ENCODE measurements around the gene RNASEH2A. TPM values are rescaled to one million over a fixed set of nuclear protein-coding genes. Genes with fewer than 3 reads are reported as not detected.
A peak's percentile ranks its signal among the peaks of the same experiment; 100 is the strongest.

The RNASEH2A gene
- total RNA-seq, 1 experiment from 2014 or later = 72.9 TPM

GRCh38 chr19:12773571-12773970 is 32.8 kb upstream of the RNASEH2A start (continued):
- no peak for TF ChIP-seq E2F5 (CRISPR knock-in tag; IDR thresholded peaks at IDR 0.05)
- no peak for TF ChIP-seq MLX (CRISPR knock-in tag; IDR thresholded peaks at IDR 0.05)
- no peak for TF ChIP-seq RELA (CRISPR knock-in tag; IDR thresholded peaks at IDR 0.05; ENCODE audit: borderline replicate concordance)
- TF ChIP-seq GABPB1 (CRISPR knock-in tag; IDR thresholded peaks at IDR 0.05) = no peak
- no peak for TF ChIP-seq ZBTB21 (CRISPR knock-in tag; IDR thresholded peaks at IDR 0.05; ENCODE audit: borderline replicate concordance)

DNA sequence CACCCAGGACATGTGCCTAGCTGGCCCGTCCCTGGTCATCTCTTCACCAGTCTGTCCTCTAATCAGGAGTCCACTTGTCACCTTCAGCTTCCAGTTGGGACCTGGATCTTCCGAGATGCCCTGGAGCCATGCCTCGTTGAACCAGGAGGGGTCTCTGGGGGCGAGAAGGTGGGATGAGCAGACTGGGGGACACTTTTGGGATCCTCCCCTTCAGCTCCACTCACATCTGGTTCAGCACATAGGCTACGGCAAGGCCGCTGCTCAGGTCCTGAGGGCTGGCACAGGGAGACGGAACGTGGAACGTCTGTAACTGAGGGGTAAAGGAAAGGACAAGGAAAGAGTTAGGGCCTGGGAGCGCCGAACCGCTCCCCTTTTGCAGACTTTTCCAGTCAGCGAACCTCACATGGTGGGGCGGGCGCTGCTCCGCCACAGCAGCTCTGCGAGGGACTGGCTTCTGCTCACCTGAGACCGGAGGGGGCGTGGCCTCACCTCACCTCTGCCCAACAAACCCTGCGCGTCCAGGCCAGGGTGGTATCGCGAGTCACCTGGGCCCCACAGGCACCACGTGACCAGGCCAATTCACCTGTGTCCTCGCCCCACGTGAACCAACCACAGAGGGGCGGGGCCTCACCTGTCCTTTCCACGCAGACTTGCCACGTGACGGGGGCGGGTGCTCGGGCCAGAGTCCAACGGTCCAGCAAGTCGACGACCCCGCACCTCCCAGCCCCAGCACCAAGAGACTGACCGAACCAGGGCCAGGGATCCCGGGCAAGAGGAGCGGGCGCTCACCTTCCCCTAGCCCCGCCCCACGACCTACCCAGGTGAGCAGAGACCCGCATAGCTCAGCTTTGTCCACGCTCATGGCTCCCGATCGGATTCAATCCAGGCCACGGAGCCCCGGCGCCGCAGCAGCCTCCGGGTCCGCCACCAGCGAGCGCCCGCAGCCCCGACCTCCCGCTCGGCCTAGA is 31.5 kb upstream of the RNASEH2A start, which contains the start of gene HOOK2:
Gene HOOK2 (minus strand): TSS at position 965 of the 968 bp plus-strand sequence. CDS start 103 bp downstream, at position 862.
- ATAC-seq (peak; percentile 74), DNase-seq (ENCODE audit: low spot score) (peak; percentile 94)
- ChIA-PET CTCF (interaction anchor here (0.6 to 7.7 kb wide), 19 partner anchors 9 to 146 kb away, joined by 3 to 136 read pairs (median 3); partner anchors contain the start of genes FBXW9, GET3, JUNB and RNASEH2A), POLR2A (interaction anchor here (0.6 to 3.2 kb wide), 7 partner anchors 11 to 182 kb away, joined by 3 to 15 read pairs (median 6); partner anchors contain the start of gene JUNB)
- Mint-ChIP-seq H3K4me1 (peaks cover 27% of the 10 kb centered on the region), H3K36me3 (peaks cover 14% of the 10 kb centered on the region), H3K9me3 (no peaks in the 10 kb centered on the region), H3K27ac (peak within 1 kb of the TSS; percentile 97), H3K4me3 (peak within 1 kb of the TSS; percentile 88), H3K27me3 (ENCODE audit: low read depth) (no peaks in the 10 kb centered on the region; the same call in 1 of the 2 replicates)
- TF ChIP-seq E2F4 (CRISPR knock-in tag; IDR thresholded peaks at IDR 0.05; ENCODE audit: borderline replicate concordance, low read depth) (no peak), E2F1 (CRISPR knock-in tag; IDR thresholded peaks at IDR 0.05) (no peak), TCF7 (CRISPR knock-in tag; IDR thresholded peaks at IDR 0.05; ENCODE audit: low read depth) (0 out of 2 replicates have a peak, but pooled peaks have one; percentile 32), CBFB (CRISPR knock-in tag; IDR thresholded peaks at IDR 0.05; ENCODE audit: low read depth) (no peak), RORB (CRISPR knock-in tag; IDR thresholded peaks at IDR 0.05) (no peak), RELA (CRISPR knock-in tag; IDR thresholded peaks at IDR 0.05; ENCODE audit: borderline replicate concordance) (no peak), ZBTB21 (CRISPR knock-in tag; IDR thresholded peaks at IDR 0.05; ENCODE audit: borderline replicate concordance) (0 out of 2 replicates have a peak, but pooled peaks have one; percentile 11), GABPB1 (CRISPR knock-in tag; IDR thresholded peaks at IDR 0.05) (no peak), TEAD1 (CRISPR knock-in tag; IDR thresholded peaks at IDR 0.05) (peak; percentile 62; the same call in 1 of the 2 replicates), FOXK1 (CRISPR knock-in tag; IDR thresholded peaks at IDR 0.05) (peak; percentile 88), MYBL2 (CRISPR knock-in tag; IDR thresholded peaks at IDR 0.05) (peak; percentile 84; the same call in 1 of the 2 replicates), HMGXB4 (CRISPR knock-in tag; IDR thresholded peaks at IDR 0.05) (no peak; the same call in 1 of the 2 replicates), FOXJ3 (CRISPR knock-in tag; IDR thresholded peaks at IDR 0.05; ENCODE audit: borderline replicate concordance) (no peak), FOXP1 (CRISPR knock-in tag; IDR thresholded peaks at IDR 0.05; ENCODE audit: borderline replicate concordance) (no peak), GTF2I (CRISPR knock-in tag; conservative IDR thresholded peaks at IDR 0.05) (no peak)
- TF ChIP-seq, protein P1, sequence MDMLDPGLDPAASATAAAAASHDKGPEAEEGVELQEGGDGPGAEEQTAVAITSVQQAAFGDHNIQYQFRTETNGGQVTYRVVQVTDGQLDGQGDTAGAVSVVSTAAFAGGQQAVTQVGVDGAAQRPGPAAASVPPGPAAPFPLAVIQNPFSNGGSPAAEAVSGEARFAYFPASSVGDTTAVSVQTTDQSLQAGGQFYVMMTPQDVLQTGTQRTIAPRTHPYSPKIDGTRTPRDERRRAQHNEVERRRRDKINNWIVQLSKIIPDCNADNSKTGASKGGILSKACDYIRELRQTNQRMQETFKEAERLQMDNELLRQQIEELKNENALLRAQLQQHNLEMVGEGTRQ (CRISPR knock-in tag; IDR thresholded peaks at IDR 0.05) = peak; percentile 99
- TF ChIP-seq, protein P2, sequence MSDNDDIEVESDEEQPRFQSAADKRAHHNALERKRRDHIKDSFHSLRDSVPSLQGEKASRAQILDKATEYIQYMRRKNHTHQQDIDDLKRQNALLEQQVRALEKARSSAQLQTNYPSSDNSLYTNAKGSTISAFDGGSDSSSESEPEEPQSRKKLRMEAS (CRISPR knock-in tag; IDR thresholded peaks at IDR 0.05) = peak; percentile 93
- TF ChIP-seq, protein P3, sequence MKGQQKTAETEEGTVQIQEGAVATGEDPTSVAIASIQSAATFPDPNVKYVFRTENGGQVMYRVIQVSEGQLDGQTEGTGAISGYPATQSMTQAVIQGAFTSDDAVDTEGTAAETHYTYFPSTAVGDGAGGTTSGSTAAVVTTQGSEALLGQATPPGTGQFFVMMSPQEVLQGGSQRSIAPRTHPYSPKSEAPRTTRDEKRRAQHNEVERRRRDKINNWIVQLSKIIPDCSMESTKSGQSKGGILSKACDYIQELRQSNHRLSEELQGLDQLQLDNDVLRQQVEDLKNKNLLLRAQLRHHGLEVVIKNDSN (CRISPR knock-in tag; IDR thresholded peaks at IDR 0.05) = peak; percentile 99
